LNCAP (cell line): ENCODE results near the gene FZR1.

ENCODE experiments used
- CTCF ChIP-seq: fragments of 450-650 bp; IDR thresholded peaks from 2 replicates; pipeline ENCODE4 v1.5.1; 2017; ENCODE audit warnings: mild to moderate bottlenecking

Gene FZR1

DNA sequence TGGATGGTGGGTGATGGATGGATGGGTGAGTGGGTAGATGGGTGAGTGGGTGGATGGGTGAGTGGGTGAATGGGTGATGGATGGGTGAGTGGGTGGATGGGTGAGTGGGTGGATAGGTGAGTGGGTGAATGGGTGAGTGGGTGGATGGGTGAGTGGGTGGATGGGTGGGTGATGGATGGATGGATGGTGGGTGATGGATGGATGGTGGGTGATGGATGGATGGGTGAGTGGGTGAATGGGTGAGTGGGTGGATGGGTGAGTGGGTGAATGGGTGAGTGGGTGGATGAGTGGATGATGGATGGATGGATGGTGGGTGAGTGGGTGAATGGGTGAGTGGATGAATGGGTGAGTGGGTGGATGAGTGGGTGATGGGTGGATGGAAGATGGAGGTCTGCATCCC lies 28.6 kb upstream of the FZR1 start:
- no peak for TF ChIP-seq CTCF

- no peak for TF ChIP-seq CTCF
Observed at GRCh38 chr19:3477951-3478350, 28.2 kb upstream of the FZR1 start.

DNA sequence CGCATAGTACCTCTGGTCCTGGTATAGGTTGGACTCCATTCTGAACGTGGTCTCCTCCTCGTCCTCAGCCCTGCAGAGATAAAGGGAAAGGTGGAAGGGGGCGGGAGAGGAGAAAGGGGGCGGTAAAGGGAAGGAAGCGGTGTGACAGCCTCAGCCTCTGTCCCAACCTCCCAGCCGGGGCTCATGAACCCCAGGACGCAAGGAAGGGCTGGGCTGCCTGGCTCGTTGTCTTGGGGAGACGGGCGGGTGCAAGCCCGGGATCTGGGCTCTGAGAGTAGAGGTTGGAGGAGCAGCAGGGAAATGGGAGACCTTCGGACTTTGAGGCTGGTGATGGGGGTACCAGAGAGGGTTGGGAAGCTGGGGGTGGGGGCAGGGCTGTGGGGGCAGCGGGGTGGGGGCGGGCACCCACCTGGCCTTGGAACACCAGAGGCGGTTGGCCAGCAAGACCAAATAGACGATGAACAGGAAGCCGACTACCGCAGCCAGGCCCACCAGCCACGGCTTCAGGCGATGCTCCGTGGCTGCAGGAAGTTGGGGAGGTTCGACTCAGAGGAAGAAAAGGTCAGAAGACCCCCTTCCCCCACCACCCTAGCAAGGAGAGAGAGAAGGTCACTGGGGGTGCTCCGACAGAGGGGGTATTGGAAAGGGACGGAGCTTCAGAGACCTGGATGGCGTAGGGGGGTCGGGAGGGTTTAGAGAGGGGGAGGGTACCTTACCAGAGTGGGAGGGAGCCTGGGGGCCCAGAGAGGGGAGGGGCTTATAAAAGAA lies 27.5 kb upstream of the FZR1 start:
- TF ChIP-seq CTCF, result no peak

DNA sequence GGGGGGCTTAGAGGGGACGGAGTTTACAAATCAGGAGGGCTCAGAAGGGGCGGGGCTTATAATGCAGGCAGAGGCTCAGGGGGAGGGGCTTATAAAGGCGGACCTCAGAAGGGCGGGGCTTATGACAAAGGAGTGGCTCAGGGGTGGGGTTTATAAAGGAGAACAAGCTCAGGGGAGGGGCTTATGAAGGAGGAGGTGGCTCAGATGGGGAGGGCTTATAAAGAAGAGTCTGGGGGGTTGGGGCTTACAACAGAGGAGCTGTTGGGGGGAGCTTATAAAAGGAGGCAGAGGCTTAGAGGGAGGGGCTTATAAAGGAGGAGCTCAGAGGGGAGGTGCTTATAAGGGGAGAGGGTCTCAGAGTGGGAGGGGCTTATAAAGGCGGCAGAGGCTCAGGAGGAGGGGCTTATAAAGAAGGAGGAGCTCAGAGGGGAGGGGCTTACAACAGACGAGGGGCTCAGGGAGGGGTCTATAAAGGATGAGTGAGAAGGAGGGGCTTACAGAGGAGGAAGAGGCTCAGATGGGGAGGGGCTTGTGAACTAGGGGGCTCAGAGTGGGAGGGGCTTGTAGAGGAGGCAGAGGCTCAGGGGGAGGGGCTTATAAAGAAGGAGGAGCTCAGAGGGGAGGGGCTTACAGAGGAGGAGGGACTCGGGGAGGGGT lies 26.8 kb upstream of the FZR1 start:
- TF ChIP-seq CTCF, result no peak

DNA sequence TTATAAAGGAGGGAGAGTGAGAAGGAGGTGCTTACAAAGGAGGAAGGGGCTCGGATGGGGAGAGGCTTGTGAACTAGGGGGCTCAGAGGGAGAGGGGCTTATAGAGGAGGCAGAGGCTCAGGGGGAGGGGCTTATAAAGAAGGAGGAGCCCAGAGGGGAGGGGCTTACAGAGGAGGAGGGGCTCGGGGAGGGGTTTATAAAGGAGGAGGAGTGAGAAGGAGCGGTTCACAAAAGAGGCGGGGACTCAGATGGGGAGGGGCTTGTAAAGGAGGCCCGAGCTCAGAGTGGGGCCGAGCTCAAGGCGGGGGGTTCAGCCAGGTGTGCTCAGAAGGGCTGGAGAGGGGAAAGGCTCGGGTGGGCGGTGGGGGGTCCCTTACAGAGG lies 26.3 kb upstream of the FZR1 start:
- no peak for TF ChIP-seq CTCF

DNA sequence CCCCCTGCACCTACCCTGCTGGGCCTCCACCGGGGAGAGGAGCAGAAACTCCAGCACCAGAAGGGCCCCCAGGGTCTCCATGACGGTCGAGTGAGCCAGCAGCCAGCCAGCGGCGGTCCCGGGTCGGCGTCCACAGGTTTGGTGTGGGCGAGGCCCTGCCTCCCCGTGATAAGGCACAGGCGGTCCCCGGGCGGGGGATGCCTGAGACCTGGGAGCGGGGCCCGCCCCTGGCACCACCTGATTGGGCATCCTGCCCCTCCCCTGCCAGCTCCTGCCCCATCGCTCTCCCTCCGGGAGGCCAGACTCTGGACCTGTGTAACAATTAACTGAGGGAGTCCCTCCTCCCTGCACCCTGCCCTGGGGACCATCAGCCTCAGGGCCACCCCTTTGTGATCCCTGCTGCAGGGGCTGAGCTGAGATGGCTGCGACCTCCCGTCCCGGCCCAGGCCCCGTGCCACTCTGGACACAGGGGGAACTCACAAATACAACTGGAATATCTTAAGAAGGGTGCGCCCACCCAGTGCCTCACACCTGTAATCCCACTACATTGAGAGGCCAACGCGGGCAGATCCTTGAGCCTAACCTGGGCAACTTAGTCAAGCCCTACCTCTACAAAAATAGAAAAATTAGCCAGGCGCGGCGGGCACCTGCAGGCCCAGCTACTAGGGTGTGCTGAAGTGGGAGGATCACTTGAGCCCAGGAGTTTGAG lies 25.6 kb upstream of the FZR1 start, which contains the start of gene SMIM24:
SMIM24 (minus strand) TSS at position 143 of the 709 bp plus-strand sequence; CDS start at position 81, 62 bp downstream.
- TF ChIP-seq CTCF, result no peak

DNA sequence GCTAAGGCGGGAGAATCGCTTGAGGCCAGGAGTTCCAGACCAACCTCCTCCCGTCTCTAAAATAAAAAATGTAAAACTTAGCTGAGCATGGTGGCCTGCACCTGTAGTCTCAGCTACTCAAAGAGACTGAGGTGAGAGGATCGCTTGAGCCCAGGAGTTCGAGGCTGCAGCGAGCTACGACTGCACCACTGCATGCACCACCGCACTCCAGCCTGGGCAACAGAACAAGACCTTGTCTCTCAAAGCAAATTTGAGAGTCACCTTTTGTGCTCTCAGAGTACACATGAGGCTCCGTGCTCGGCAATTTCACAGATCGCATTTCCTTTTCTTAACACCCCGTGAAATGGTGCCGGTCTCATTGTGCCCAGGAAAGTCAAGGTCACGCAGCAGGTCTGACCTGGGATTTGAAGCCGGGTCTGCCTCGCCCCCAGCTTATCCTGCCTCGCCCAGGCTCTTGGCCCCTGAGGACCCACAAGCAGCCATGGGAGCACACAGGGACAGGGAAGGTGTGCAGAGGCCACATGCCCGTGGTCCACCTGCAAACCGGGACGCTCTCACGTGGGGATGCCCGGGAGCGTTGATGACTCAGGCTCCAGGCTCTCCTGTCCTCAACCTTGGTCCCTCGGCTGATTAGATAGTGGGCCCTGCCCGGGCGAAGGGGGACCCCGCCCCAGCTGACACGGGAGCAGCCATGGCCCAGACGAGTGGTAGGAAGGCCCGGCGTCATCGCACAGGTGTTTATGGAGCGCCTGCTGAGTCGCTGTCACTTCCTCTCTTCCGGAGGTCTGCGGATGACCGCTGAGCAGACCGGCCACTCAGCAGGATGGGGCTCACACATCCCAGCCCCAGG lies 24.6 kb upstream of the FZR1 start:
- TF ChIP-seq CTCF, result no peak
